NCI-H1105 treated with DMSO at 0.1 percent for 48 hours (cell line): ENCODE results near the gene ZNF408.
"Not testable (repeated sequence)": the region's sequence is repeated elsewhere in the genome, so short reads cannot be mapped to it uniquely, and the experiment has no call there.

Source experiments
- DNase-seq: peaks from one replicate; lab custom pipeline; 2025; lab: John Stamatoyannopoulos, UW

The ZNF408 gene

DNA sequence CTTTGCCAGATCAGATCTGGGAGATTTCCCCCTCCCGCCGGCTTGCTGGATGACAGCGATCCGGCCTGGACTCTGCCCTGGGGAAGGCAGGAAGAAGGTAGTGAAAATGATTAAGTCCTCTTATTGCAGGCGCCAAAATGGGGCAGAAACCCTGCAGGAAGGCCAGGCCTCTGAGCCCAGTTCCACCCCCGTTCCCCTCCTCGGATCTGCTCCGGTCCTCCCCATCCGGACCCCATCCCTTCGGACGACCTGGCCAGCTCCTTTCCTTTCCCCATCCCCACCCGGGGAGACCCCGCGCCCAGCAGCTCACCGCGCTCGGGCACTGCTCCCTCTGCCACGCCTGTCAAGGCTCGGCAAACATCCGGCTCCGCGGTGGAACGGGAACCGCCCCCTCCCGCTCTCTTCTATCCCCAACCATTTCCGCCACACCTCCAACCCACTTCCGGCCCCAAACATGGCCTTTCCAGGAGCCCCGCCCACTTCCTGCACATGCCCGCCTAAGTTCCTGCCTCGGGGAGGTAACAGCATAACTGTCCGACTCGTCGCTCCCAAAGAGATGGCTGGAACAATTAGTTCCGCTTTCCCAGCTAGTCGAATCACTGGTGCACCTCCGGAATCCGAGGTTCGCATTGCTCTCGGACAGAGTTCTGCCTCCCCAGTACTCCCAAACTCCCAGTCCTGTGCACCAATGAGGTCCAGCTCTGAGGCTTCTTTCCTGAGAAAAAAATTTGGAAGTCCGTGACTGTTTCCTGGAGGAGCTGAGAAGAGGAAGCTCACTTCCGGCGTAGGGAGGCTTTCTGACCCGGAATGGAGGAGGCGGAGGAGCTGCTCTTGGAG lies at the start of gene ZNF408, which contains the start of gene ARHGAP1:
ZNF408 (plus strand) TSS at position 791 of the 837 bp plus-strand sequence; CDS start at position 808, 17 bp downstream.
ARHGAP1 (minus strand) TSS at position 379 of the 837 bp plus-strand sequence. CDS start 4,512 bp downstream, outside the sequence.
- DNase-seq = peak; percentile 97

DNA sequence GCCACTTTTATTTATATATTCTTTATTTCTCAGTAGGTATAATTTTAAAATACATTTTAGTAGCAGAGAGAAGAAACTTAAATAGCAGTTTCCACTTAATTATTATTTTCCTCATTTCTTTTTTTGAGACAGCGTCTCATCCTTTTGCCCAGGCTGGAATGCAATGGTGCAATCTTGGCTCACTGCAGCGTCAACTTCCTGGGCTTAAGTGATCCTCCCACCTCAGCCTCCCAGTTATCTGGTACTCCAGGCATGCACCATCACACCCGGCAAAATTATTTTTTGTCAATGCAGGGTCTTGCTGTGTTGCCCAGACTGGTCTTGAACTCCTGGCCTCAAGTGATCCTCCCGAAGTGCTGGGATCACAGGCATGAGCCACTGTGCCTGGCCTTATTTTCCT lies 45.2 kb upstream of the ZNF408 start:
- no peak for DNase-seq

DNA sequence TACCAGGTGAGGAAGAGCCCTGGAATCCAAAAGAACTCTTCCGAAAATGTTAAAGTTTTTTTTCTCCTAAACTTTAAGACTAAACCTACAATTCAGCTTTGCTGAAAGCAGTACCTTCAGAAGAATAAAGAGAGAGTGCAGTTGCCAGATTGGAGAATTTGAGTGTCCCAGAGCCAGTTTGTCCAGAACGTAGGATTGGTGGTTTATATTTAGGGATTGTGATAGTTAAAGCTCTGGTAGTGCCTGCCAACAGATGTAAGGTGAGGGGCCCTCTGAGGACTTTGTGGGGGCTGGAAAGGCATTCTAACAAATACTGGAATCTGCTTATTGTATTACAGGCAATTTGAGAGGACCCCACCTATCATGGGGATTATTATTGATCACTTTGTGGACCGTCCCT lies 43.6 kb upstream of the ZNF408 start:
- no peak for DNase-seq

DNA sequence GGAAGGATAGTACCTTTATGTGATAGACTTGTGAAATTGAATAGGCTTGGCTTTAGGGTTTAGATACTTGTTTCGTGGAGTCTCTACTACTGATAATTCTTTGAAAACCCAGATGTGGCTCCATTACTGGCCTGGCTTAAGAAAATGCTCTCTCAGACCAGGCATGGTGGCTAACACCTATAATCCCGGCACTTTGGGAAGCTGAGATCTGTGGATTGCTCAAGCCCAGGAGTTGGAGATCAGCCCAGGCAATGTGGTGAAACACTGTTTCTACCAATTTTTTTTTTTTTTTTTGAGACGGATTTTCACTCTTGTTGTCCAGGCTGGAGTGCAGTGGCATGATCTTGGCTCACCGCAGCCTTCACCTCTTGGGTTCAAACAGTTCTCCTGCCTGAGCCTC lies 42.6 kb upstream of the ZNF408 start:
- DNase-seq = no peak

DNA sequence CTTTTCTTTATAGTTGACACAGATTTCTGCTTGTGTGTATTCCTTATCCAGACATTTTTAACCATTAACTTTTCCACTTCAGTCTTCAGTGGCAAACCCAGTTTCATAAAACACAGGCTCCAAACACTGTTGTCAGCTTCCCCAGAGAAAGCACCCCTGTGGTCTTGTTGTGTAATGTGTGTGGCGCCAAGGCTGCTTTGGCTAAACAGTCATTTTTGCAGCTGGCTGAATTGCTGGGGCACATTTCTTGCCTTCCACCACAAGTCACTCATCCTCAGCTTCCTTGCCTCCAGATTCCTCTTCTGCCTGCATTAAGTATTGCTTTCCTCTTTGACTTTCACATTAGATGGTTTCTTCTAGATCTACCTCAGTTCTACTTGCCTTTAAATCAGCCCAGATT lies 40.9 kb upstream of the ZNF408 start:
- no peak for DNase-seq

DNA sequence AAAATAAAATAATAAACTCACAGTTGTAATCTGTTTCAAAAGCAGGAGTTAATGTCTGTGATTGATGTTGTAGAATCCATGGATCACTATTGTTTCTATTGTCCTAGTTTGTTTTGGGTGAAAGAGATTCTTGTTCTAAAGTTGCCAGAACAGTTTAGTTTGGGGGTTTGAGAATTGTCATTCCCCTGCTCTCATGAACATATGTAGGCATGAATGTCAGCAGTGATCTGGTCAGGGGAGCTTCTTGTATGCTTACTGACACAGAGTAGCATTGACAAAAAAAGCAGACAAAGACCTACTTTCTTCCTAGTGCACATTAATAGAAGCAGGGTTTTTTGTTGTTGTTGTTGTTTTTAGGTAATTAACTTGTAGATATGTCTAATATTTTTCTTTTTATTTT lies 39.0 kb upstream of the ZNF408 start:
- DNase-seq = no peak

DNA sequence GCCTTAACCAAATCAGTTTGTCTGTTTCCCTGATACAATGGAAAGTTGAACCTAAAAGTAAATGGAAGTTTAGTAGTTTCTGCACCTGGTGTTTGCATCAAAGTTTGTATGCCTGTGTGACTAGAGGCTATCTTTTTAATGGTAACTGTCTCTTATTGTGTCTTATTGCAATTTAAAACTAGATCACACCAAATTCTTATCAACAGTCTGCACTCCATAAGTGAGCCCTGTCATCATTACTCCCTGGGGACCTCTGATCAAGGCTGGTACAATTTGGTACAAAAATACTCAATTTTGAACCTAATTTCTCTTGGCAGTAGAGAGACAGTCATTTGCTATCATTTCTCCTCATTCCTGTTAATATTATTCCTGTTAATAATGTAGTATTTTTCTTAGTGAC lies 38.5 kb upstream of the ZNF408 start:
- DNase-seq = no peak

DNA sequence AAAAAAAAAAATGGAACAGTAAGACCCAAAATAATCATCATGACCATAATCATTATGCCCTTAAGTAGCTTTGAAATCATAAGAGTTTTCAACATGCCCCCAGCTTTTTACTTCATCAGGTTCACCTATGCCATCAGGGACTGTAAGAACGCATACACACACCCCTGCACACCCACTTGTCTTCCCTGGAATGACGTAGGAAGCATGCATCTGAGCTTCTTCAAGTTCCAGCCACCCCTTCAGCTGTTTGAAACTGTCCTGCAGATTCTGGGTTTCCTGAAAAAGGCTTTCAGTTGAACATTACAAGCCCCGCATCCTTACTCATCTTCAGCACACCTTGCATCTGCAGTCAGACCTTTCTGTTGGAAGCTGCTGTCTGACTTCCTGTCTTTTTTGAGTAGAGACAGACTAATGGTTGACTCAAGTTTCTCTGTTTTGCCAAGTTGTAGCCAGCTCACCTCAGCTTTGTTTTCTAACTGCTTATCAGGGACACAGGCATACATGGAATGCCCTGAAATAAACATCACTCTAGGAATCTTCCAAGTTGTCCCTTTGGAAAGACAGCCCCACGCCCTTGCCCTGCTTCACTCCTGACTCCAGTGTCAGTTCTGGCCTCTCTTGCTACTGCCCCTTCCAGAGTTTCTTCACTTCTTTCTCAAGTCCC lies 37.4 kb upstream of the ZNF408 start:
- no peak for DNase-seq

DNA sequence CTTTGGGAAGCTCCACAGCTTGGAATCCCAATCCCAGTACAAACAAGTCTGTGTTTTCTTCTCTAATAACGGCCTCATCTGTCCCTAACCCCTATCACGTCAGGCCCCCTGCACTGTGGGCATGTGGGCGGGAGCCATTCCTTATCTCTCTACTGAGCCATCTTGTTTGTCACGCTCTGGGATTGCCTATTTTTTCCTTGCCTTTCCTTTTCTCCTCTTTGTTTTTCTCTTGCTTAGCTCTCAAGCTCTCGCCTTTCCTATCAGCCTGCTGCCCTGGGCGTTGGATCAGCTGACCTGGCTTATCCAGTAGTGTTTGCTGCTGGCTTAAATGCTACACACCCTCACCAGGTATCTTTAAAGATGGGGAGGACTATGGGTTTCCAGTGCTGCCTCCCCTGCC lies 36.2 kb upstream of the ZNF408 start:
- DNase-seq = no peak

DNA sequence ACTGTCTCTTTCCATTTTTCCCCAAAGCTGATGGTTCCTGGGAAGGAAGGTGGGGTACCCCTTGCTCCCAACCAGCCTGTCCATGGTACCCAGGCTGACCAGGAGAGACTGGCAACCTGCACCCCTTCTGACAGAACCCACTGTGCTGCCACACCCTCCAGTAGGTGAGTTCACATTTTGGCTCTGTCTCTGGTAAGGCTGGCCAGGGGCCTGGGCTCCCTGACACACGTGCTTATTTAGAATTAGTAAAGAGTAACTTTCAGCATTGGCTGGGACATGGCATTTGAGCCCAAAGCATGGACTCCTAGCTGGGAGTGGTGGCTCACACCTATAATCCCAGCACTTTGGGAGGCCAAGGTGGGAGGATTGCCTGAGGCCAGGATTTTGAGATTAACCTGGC lies 35.5 kb upstream of the ZNF408 start:
- DNase-seq = no peak

DNA sequence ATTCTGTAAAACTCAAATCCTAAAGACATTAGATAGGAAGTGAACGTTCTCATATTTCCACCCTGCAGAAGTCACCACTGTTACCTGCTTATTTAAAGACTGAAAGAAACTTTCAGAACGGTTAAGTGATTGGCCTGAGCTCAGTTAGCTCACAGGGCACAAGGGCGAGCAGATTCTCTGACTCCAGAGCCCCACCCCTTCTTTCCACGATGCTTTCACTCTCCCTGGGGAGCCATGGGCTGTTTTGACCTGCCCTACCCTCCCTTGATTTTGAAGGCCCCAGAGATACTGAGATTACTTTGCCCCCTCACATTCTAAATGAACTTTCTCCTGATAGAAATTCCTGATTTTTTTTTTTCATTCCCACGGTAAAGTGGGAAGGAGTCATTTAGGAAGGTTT lies 34.3 kb upstream of the ZNF408 start:
- DNase-seq = no peak

DNA sequence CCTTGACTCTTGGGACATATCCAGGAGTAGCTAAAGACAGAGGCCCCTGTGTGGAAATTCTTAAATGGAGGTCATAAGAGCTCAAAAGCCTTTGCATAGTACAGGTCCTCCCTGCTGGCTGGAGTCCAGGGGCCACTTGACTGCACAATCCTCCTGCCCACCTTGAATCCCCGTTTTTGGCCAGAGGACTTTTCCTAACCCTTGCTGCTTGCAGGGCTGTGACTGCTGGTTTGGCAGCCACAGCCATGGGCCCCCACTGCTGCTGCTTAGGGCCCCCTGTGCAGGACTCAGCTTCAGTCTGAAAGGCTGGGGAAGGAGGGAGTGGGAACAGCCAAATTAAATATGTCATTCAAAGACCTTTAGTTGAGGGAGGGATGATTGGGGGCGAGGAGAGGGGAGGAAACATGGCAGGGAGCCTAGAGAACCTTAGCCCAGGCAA lies 33.8 kb upstream of the ZNF408 start:
- no peak for DNase-seq

DNA sequence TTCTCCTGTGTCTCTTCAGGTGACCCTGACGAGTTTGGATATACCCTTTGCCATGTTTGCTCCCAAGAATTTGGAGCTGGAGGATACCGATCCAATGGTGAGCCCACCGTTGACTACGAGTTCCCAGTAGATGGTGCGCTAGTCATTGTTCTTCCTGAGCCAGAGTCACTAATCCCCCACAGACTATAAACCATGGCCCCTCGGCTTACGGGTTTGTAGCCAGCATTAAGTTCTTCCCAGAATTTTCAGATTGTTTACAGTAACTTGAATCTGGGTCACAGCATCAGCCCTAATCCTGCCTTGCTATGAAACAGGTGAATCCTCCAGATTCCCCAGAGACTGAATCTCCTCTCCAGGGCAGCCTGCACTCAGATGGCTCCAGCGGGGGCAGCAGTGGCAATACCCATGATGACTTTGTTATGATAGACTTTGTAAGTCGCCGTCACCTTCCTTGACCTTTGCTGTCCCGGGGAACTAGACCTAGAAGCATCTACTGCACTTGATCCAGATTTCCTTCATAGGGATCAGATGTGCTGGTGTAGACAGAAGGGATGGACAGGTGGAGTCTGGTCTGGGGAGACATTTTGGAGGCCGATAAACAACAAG lies 32.2 kb upstream of the ZNF408 start:
- DNase-seq = no peak

DNA sequence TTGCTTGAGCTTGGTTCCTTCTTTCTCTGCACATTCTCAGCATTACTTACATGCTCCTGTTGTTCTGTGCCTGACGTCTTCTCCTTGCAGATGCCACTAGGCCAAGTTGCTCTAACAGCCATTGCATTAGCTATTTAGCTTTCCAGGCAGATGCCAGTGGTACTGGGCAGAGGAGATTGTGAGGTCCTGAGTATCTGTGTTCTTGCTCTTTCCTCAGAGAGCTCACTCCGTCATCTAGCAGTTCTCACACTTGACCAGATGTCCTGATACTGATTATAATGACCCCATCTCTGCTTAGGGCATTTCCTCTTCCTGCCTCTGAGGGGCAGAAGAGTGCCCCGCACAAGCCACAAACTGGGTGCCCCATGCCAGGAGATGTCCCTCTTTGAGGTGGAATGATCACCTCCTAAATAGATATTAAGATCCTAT lies 31.1 kb upstream of the ZNF408 start:
- no peak for DNase-seq

DNA sequence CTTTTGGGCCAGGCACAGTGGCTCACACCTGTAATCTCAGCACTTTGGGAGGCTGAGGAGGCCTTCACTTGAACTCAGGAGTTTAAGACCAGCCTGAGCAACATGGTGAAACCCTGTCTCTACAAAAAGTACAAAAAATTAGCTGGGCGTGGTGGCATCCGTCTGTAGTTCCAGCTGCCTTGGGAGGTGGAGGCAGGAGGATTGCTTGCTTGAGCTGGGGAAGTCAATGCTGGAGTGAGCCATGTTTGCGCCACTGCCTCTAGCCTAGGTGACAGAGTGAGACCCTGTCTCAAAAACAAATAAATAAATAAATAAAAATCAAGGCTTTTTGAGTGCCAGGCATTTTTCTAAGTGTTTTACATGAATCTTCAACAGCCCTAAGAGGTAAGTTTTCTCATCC lies 30.3 kb upstream of the ZNF408 start:
- not testable (repeated sequence) for DNase-seq

DNA sequence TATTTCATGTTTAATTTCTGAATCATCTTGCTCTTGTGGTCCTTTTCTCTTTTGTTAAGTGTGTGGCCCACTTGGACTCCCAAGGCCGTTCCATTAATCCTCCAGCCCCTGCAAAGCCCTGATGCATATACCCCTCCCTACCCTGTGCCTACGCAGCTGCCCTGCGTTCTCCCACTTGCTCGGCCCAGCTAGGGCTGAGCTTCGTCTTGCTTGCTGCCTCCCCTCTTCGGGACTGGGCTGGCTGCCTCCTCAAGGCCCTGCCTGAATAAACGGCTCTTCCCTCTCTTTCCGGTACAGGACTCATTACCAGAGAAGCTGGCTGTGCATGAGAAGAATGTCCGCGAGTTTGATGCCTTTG lies 28.9 kb upstream of the ZNF408 start:
- DNase-seq = no peak

DNA sequence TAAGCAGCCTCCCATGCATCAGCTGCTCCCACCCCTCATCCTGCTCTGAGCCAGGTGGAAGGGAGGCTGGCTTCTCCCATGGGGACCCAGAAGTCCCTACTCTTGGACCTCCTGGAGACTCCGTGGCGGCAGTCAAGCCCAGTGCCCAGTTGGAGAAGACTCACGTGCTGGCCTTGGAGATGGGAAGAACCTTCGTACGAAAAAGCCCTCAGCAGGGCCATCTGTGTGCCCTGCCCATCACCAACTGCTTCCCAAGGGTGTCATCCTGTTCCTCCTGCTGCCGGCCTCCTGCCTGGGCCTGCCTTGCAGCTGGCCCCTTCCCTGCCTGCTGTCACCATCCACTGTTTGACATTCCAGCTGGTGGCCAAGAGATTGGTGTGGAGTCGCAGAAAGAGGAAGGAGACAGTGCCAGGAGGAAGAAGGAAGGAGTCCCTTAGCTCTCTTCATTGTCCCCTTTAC lies 28.4 kb upstream of the ZNF408 start:
- DNase-seq = no peak

DNA sequence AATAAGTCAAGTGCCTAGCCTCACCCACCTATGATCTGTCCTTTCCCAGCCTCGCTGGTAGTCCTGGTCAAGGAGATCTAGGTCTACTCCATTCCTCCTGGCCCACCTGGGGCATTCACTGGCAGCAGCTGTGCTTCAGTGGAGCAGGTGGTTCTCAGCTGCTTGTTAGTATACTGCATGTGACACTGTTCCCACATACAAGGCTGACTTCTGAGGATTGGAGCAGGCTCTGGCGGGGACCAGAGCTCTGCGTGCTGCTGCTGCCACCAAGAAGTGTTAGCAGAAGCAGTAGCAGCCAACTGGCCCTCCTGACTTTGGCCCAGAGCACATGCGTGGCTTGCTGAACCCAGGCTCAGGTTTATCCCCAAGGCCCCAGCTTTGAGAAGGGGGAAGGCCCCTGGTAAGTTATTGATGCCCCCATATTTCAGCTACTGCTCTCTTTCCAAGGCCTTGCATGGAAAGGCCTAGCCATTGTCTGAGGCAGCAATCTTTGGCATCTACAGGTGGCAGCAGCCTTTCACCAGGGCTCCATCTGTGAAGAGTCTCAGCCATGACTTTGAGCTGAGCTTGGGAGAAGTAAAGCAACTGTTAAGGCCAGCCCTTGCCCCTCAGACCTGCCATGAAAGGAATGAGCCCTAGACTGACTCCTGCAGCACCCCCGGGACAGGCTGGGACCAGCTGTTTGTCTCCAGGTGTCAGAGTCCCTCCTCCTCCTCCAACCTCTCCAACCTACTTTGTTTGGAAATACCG lies 26.9 kb upstream of the ZNF408 start:
- no peak for DNase-seq

DNA sequence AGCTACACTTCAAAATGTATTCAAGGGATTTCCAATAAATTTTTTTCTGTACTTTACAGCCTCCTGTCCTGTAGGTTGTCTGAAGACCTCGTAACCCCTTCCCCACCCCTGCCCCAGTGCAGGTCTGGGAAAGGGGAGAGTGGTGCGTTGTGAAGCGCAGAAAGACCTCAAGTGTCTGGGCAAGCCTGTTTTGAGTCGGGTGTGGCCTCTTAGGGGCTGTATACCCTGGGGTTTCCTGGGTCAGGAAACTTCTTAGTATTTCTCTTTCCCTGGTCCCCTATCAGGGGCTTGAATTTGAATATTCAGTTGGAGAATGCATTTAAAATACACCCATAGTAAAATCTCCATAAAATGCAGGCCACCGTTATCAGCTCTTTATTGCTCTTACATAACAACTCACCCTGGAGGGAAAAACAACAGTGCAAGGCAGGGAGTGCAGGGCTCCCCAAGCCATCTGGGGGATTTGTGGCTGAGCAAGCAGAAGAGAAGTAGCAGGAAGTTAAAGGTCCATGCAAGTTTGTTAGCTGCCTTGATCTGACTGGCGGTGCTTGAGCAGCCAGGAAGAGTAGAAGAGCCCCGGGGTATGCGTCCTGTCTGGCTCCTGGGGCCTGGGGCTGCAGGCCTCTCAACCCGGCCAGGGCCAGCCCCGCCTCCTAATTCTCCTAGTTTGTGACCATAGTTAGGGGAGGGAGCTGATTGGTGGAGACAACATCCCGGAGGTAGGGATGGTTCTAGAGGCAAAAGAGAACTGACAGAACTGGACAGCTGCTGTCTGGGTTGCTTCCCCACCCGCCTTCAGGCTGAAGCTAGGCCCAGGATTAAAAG lies 26.2 kb upstream of the ZNF408 start:
- no peak for DNase-seq

DNA sequence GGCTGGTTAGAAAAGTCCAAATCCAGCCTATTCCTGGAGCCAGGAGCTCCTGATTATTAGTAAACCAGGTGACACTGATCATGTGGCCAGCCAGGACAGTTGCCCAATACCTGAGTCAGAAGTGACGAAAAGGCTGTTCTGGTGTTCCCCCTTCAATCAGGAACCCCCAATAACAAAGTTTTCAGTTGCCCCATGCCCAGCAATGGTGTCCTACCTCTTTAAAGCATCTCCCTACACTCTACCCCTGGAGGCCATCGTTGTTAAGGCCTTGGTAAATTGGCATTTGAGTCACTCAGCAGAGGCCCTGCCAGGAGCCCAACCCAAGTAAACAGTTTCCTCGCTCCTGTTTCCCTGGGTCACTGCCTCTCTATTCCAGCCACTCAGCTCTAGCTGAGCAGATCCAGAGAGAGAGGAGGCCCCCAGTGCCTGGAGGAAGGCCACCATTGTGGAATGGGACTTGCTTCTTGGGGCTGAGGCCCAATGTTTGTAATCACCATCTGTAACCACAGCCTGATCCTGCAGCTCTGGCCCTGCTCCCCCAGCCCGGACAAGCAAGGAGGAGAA lies 25.5 kb upstream of the ZNF408 start:
- no peak for DNase-seq

DNA sequence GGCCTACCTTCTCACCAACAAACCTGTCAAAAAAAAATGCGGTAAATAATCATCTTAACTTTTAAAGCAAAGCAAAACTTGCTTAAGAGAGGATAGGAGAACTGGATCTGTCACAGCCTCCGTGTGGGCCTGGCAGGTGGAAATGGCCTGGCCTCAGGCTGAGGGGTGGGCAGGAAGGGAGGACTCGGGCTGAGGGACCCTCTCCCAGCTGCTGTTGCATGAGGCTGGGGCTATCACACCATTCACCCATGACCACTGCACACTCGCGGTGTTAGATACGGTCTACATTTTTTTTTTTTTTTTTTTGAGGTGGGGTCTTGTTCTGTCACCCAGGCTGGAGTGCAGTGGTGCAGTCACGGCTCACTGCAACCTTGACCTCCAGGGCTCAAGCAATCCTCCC lies 24.9 kb upstream of the ZNF408 start:
- DNase-seq = no peak
